NK-92 treated with Interleukin-12 subunit alpha and Interleukin-12 subunit beta, amount 100 ng/mL, for 24 hours (cell line): ENCODE measurements around the gene SERAC1.

Source experiments
- DNase-seq: peaks from one replicate; lab custom pipeline; 2025; lab: John Stamatoyannopoulos, UW

The SERAC1 gene

DNA sequence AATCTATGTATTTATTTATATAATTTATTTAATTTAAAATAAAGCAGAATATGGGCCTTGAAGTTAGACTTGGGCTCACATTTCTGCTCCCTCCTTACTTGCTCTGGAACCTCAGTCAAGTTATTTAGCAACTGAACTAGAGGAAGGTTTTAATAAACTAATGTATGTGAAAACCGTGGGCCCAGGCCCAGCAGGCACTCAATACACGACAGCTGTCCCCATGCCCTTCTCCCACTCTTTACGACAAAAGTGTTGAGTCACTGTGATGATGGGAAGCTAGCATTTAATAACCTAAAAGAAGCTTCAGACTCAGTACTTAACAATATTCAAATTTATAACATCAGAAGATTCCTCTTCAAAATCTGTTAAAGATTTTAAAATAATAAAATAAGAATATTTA lies 46.7 kb downstream of the SERAC1 start:
- no peak for DNase-seq

DNA sequence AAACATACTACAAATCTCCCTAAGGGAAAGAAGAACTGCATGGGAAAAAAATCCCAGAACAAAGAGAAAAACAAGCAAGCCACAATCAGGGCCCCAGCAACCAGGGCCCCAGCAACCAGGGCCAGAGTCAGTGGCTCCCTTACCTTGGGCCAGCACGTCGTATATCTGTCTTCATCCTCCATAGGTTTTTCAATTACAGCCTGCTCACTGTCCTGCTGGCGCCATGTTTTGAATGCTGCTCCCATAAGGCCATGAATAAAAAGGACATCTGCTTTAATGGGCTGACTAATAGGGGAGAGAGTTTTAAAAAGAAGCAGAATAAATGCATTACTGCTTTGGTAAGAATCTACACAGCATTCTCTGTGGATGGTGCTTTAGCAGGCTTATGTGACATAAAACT lies 49.2 kb downstream of the SERAC1 start:
- no peak for DNase-seq

DNA sequence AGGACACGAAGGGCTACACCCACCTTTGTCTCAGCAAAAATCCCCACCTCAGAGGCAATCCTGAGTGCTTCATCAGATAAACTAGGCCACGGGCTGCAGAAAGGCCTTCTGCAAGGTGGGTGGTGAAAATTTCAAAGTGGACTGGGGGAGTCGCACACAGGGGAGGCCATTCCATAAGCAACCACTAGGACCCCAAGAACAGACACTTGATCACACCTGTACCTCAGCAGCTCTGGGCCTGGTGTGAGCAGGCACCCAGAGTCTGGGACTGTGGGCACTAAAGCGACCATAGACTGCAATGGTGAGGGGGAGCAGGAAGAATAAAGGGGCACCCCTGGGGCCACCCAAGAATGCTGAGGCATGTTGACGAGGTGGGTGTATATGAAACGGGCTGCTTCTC lies 52.6 kb downstream of the SERAC1 start:
- no peak for DNase-seq

DNA sequence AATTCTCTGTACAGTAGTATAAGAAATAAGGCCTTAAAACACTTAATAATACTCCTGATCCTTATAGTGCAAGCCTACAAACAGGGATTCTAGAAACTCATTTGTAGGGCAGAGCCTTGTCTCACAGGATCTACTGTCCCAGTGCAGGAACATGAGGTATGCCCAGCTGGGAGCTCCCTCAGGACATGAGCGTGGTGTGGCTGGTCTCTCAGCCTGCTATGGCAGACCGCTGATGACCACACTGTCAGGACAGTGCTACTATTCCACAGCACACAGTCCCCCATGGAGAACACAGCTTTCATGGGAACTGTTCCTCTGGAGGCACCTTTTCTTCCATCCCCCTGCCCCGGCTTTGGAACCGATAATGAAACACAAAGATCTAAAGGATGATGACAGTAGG lies 53.0 kb downstream of the SERAC1 start:
- DNase-seq, result no peak

DNA sequence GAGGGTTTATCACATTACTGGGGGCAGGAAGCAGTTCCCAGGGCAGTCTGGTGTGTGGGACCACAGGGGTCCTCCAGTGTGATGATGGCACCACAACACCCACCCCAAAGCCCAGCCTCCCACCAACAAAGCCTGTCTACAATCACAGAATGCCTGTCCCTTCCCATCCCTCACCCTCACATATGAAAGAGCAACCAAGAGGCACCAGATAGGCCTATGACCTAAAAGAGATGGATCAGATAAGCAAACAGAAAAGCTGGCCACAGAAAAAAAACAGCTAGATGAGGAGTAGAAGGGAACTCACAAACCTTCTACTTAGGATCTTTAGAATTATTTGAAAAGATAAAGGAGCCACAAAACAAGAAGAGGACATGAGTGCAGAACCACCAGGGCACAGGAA lies 54.3 kb downstream of the SERAC1 start:
- no peak for DNase-seq

DNA sequence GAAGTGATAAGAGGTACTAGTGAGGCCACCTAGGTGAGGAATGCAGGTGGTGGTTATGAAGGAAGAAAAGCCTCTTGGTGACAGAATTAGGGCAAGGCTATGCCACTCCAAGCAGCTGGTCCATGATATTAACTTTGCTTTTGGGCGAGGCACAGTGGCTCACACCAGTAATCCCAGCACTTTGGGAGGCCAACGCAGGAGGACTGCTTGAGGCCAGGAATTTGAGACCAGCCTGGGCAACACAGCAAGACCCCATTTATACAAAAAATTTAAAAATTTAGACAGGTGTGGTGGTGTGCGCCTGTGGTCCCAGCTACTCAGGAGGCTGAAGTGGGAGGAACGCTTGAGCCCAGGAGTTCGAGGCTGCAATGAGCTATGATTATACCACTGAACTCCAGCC lies 56.1 kb downstream of the SERAC1 start:
- no peak for DNase-seq

DNA sequence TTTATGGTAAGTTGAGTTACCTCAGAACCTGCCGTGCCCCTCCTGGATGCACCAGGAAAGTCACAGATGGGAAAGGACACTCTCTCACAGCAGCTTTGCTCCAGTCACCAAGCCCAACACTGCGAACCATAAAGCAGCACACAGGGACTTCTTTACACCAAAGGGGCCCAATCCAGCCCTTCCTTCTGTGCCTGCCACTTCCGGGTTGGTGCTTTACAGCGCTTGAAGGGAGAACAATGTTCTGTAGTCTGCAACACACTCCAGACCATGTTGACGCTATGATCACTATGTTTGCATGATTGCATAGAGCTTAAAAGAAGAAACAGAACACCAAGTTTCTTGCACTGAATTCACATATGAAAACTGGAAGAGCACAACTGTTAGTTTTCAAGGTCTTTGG lies 57.1 kb downstream of the SERAC1 start:
- DNase-seq, result no peak

DNA sequence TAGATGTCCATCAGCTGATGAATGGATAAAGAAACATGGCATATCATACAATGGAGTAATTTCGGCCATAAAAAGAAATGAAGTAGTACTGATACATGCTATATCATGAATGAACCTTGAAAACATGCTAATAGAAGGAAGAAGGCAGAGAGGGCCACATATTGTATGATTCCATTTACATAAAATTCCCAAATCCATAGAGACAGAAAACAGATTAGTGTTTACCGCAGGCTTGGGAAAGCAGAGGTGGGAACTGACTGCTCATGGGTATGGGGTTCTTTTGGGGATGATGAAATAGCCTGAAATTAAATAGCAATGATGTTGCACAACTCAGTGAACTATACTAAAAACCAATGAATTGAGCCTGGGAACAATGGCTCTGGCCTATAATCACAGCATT lies 58.3 kb downstream of the SERAC1 start:
- no peak for DNase-seq

DNA sequence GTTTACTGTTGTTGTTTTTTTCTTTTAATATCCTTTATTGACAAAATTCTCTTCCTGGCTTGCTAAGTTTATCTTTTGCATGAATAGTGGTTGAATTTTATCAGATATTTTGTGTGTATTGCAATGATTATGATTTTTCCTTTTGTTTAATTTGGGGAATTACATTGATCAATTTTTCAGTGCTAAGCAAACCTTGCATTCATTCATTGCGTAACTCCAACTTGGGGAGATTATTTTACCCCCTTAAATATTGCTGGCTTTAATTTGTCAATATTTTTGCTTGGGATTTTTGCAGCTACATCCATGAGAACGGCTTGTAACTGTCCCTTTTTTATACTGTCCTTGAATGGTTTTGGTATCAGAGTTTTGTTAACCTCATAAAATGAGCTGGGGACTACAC lies 63.4 kb downstream of the SERAC1 start:
- DNase-seq, result no peak

DNA sequence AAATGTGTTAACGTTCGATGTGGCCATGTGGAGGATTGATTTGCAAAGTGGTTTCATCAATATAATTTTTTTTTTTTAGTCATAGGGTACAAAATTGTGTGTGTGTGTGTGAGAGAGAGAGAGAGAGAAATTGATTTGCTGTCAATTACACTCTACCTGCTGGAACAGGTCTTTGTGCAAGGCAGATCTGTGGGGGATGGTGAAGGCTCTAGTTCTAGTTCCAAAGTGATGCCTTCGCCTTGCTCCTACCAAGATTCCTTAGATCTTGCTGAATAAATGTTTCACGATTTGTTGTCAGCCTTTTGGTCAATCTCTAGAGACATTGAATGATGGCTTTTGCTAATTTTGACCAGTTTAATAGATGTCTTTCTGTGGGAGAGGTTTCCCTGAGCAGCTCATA lies 64.8 kb downstream of the SERAC1 start:
- no peak for DNase-seq

DNA sequence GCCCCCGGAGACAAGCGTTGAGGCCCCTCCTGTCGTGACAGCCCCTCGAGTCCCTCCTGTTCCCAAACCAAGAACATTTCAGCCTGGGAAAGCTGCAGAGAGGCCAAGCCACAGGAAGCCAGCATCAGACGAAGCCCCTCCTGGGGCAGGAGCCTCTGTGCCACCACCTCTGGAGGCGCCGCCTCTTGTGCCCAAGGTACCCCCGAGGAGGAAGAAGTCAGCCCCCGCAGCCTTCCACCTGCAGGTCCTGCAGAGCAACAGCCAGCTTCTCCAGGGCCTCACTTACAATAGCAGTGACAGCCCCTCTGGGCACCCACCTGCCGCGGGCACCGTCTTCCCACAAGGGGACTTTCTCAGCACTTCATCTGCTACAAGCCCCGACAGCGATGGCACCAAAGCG lies 72.4 kb downstream of the SERAC1 start:
- no peak for DNase-seq

DNA sequence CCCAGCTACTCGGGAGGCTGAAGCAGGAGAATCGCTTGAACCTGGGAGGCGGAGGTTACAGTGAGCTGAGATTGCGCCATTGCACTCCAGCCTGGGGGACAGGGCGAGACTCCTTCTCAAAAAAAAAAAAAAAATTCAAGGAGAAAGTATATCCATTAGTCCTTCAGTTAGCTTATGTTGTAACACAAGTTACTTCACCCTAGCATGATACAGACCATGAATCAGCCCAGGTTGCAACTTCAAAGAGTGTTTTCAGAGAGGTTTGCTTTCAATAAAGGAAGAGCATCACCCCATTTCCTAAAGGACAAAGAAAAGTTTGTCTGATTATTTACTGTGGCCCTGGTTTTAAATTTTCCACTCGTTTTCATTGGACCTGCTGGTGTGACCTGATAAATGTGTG lies 73.0 kb downstream of the SERAC1 start:
- no peak for DNase-seq

DNA sequence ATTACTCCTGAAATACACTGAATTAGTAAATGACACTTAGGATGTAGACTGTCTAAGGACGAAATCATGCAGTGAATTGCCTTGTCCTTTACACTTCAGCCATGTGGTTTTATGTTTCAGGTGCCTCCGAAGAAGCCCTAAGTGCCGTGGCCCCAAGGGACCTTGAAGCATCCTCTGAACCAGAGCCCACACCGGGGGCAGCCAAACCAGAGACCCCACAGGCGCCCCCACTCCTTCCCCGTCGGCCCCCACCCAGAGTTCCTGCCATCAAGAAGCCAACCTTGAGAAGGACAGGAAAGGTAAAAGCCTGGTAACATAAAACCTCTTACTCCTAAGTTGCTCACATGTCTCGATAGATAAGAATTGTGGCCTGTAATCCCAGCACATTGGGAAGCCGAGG lies 75.3 kb downstream of the SERAC1 start:
- DNase-seq, result no peak

DNA sequence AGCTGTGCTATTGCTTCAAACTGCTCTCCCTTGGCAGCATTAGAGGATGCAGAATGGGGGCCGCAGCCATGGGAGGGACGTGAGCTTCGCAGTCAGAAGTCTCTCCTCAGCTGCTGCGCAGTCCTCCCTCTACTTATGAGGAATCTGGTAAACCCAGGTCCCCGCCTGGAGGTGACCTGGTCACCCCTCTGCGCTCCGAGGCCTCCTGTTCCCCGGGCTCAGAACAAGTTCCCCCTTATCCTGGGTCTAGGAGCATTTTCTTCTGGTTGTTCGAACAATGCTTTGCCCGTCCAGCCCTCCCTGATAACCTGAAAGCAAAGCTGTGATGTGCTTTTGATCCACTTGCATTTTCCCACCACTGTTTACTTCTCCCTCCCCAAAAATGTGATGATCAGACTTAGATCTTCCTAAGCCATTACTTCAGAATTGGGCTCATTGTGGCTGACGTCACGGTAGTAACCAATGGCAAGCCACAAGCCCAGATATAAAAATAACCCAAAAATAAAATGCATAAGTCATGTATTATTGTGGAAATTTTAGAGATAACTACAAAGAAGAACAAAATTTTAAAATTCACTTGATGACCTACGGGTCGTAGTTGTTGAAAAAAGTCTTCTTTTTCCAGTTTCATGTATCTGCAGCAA lies 80.7 kb downstream of the SERAC1 start:
- no peak for DNase-seq

DNA sequence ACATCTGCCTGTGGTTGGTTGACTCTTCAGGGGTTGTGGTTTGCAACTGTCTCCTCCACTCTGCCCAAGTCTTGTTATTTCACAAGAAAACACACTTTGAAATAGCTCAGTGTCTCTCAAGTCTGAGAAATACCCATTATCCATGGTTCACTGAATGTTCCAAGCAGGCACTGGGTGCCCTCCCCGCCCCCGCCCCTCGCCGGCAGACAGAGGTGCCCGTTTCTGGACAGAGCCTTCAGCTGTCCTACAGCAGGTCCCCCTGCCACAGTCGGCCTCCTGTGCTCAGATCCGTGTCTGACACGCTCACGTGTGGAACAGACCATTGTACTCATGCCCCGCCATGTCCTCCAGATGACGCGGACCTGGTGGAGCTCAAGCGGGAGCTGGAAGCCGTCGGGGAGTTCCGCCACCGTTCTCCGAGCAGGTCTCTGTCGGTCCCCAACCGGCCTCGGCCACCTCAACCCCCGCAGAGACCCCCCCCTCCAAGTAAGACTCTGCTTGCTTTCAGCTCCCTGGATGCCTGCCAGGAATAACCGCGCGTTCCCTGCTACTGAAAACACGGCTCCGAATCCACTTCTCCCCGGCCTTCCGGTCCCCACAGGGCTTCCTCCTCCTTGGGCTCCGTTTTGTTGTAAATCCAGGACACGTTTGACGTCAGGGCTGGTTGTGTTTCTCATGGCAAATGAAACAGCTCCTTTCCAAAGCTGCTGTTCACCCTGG lies 81.4 kb downstream of the SERAC1 start:
- DNase-seq, result no peak

DNA sequence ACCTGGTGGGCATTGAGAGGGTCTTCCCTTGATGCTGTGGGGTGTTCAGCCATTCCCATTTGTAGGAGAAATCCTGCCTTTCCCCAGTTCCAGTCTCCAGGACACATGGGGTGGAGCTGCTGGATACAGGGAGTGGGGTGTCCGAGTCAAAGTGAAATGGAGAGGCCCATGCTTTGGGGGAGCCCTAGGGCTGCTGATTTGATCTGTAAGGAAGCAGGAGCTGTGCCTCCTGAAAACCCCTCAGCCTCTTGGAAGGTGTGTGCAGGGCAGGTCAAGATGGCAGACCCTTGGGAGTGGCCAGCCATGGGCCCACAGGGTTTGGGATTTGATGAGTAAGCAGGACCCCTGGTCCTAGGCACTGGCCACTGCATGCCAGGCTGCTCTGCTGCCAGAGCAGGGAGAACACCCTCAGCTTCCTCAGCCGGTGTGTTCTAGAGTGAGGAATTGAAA lies 82.0 kb downstream of the SERAC1 start:
- no peak for DNase-seq

DNA sequence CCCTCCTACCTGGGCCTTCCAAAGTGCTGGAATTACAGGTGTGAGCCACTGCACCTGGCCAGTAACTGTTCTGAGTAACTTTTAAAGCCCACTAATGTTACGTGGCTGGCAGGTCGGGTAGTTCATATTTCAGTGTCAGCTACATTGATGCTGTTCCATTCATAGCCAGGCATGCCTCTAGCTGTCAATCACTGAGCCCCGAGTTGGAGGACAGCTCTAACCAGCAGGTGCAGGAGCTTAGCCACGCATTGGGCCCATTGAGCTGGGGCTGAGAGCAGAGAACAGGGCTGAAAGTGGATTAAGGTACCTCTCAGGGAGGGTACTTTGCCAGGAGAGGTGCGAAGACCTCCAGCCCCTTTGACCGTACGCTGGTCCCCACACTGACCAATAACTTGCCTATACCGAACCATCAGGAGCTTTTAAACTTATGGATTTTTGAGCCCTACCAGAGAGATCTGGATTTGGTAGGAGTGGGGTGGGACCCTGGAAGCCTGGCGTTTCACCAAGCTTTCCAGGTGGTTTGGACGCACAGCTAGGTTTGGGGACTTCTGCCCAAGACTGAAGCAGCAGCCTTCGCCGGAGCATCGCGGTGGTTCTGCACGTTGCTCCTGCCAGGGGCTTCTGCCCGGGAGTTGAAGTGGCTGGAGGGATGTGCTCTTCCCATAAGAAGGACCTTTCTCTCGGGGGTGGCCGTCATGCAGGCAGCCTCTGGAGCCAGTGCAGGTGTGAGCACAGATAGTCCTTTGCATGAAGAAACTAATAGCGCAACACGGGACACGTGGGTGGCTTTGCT lies 82.6 kb downstream of the SERAC1 start:
- DNase-seq, result no peak

DNA sequence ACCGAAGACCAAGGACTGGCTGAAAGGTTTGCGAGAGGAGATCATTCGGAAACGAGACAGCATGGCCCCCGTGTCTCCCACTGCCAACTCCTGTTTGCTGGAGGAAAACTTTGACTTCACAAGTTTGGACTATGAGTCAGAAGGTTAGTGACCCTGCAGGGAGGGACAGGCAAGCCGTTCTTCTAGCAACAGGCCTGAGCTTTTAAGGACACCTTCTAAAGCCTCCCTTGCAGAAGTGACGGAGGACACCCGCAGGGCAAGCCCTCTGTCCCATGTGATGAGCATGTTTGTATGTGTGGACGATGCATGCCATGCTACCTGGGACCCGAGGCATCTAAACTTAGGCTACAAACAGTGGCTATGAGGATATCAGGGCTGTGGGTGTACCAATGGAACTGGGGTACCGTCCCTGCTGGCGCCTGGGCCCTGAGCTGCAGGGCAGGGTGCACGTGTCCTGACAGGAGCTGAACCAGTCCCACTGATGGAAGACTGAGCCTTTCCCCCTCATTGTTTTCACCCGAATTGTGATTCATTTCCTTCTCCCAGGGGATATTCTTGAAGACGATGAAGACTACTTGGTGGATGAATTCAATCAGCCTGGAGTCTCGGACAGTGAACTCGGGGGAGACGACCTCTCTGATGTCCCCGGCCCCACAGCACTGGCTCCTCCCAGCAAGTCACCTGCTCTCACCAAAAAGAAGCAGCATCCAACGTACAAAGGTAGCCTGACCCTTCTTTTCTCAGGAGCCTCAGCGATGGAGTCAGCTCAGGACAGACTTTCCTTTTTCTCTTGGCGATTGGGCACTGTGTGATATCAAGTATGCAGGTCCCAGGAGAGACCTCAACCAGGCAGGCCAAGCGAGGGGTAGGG lies 84.4 kb downstream of the SERAC1 start:
- DNase-seq, result no peak

DNA sequence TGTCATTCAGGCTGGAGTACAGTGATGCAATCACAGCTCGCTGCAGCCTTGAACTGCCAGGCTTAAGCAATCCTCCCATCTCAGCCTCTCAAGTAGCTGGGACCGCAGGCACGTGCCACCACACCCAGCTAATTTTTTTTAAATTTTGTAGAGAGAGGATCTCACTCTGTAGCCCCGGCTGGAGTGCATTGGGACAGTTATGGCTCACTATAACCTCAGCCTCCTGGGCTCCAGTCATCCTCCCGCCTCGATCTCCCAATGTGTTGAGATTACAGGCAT lies 86.5 kb downstream of the SERAC1 start:
- no peak for DNase-seq

DNA sequence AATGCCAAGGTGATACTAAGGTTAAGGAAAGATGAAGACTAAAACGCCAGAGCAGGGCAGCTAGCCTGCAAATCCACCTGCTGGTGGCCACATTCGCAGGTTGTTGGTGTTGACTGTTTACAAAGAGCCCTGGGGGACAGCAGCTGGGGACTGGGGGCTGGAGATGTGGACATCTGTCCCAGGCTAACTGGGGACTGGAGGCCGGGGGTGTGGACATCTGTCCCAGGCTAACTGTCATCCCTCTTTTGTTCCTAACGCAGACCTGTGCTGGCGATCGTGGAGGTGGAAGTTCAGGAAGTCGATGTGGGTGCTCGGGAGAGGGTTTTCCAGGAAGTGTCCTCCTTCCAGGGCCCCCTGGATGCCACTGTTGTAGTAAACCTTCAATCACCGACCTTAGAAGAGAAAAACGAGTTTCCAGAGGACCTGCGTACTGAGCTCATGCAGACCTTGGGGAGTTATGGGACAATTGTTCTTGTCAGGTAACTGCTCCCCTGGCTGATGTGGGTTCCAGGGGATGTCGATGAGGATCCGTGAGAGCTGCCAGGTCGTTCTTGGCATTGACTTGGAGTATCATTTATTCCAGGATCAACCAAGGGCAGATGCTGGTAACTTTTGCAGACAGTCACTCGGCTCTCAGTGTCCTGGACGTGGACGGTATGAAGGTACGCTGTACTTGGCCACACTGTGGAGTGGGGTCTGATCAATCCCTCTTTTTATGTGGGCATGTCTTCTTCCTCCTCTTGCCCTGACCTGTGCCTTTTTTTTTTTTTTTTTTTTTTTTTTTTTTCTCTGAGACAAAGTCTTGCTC lies 87.0 kb downstream of the SERAC1 start:
- DNase-seq, result no peak

DNA sequence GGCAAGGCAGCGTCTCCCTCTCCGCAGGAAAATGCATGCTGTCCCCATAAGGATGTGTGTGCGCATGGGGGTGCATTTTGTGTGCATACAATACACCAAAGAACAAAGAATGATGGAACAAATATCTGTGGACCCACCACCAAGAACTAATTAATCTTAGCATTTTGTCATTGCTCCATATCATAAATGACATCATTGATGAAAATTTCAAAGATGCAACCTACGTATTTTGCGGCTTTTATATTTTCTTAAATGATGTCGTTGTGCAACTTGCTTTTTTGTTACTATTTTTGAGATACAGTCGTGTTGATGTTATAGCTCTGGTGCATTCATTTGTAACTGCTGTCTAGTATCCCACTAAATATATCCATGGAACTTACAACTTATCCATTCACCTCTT lies 89.7 kb downstream of the SERAC1 start:
- no peak for DNase-seq

DNA sequence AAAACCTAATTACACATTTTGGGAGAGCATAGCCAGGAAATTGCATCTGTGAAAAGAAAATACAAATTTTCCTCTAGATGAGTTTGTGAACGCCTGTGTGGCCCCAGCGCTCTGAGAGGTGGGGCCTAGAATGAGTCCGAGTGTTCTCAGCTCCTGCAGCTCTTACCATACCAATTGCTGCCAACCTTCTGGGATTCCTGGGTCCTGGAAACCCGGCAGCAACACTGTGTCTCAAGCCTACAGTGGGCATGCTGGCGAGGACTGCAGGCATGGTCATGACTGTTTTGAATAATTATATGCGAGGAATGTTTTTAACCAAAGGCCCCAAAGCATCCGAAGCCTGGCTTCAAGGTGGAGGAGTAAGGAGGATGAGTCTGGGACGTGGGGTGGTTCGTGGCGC lies 90.4 kb downstream of the SERAC1 start:
- no peak for DNase-seq
